NCI-H510A (cell line): Measurements from ENCODE around the gene HNRNPR.
"Not testable (repeated sequence)": the region's sequence is repeated elsewhere in the genome, so short reads cannot be mapped to it uniquely, and the experiment has no call there.

ENCODE experiments used
- DNase-seq: peaks from one replicate; lab custom pipeline; 2025; lab: John Stamatoyannopoulos, UW

HNRNPR gene

DNA sequence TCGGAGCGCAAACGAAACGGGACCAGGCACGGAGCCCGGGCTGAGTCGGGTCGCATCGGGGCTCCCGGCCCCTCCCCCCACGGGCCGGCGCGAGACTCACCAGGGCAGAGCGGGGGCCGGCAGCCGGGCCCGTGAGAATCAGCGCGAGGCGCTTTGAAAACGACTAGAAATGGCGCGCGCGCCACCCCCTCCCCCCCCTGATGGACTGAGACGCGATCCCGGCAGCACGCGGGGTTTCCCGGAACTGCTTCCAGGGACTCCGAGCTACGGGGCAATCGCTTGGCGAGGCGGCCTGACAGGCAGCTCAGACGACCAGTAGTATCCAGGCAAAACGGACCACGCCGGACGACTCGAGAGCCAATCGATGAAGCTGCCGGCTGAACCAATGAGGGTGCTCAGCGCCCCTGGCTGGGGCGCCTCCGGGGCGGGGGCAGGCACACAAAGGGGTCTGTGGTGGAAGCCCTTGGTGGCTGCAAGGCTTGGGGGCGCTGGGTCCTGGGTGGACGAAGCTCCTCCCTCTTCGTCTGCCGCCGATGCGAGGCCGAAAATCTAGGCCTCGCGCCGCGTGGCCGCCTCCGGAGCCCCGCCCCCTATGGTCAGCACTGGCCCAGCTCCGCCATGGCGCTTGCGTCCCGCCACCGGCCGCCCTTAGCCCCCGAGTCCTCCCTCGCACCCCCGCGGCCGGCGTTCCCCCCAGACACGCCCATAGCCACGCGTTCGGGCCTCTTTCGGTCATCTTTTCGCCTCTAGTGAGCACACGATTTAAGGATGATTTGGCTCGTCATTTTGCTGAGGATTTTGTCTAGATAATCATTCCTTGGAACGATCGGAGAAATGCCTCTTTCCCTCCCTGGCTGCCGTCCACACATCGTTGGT is at the start of gene HNRNPR:
Gene HNRNPR, minus strand, starts transcription at position 174 of the 876 bp plus-strand sequence. CDS start 3,276 bp downstream, outside the sequence.
- peak; percentile 100 for DNase-seq

DNA sequence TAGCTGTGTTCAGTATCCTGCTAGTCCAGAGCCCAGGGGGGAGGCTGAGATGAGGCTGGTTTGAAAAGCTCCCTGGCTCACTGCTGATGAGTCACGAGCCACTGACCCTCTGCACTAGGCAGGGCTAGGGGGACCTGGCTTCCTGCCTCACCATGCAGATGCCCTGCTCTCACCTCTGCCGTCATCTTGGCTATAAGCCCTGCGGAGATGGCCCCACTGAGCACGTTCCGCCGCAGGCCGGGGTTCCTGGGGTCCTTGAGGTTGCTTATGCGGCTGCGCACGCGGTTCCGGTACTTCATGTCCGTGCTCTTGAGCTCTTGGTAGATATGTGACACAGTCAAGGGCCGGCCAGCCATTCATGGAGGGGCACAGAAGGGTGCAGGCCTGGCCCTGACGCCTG is 49.6 kb upstream of the HNRNPR start:
- DNase-seq: no peak

- DNase-seq: no peak
Observed at GRCh38 chr1:23392125-23392855, 48.2 kb upstream of the HNRNPR start.

DNA sequence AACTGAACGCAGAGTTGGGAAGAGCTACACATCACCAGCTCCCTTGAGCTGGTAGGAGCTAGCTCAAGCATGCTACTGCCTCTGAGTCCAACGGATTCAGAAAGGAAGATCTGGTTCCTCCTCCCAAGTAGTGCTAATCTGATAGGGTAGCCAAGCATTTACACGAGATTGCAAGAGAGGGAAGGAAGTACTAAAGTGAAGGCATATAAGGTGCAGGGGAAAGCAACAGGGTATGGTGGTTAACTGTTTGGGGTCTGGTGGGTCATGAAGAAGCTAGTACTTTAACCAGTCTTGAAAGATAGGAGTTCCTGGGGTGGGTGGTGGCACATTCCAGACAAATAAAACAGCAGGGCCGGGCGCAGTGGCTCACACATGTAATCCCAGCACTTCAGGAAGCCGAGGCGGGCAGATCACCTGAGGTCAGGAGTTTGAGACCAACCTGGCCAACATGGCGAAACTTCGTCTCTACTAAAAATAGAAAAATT is 45.8 kb upstream of the HNRNPR start:
- no peak for DNase-seq

DNA sequence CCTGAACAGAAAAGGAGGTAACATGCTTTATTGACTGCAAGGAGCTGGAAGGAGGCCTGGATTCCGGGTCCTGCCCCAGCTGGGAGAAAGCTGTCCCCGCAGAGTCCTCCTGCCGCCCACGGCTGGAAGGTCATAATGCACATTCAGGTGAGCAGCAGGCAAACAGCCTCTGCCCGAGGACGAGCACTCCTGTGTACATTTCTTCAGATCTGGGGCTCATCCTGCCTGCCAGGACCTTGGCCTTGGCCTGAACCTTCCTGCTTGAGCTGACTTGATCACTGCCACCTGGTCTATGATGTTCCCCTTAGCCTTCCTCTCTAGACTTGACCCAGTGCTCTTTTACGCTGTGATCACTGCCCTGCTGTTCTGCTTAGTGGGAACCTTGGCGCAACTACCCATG is 43.4 kb upstream of the HNRNPR start:
- DNase-seq: no peak

GRCh38 chr1:23385119-23385621 is 41.1 kb upstream of the HNRNPR start:
- no peak for DNase-seq

- no peak for DNase-seq
Observed at GRCh38 chr1:23384312-23385058, 40.4 kb upstream of the HNRNPR start.

DNA sequence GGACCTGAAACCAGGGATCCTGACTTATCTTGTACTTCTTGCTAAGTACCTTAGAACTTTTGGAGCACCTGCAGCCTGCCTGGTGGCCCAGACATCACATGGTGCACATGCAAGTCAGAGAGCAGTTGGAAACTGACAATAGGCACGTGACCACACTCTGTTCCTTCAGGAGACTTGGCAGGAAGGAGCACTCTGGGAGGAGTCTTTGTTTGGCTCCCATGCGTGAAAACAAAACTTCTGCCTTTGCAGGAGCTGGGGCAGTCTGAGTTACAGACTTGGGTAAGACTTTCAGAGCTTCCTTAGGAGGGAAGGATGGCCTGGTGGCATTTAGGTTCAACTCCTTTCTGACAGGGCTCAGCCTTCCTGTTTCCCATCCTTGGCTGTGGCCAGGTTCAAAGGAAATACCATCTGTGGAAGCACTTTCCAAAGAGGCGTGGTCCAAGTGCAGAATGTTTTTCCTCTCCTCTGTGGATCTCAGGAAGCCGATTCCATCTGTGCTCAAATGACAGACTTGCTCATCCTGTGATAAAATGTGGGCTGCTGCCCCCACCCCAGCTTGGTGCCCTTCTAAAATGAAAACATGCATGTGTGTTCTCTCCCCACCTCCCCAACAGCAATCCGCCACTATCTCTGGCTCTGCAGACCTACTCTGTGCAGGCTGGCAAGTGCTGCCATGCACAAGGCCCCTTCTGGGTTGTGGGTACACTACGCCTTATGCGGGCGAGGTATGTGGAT is 39.7 kb upstream of the HNRNPR start:
- no peak for DNase-seq

DNA sequence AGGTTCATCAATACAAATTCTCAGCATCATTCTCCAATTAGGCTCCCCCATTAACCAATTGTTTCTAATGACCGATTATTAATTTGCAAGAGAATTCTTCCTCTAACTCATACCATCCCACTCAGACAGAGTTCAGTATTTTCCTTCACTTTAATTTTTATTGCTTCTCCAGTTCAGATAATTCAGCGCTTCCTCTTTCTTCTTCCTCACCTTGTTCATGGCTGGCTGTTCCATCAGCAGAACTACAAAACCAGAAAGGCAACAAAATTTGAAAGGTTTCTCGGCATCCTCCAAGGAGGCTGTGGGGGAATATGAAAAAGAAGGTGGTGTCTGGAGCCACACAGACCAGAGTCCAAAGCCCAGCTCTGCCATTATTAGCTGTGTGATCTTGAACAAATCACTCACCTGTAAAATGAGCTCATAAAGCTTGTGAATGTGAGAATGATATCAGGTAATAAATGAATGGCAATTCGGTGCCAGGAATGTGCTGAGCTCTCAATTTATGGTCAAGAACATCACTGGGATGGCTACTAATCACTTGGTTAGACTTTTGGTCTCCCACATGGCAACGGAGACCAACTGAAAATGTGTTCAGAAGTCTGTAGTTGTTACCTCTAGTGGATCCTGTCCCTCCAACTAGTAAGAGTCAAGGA is 37.3 kb upstream of the HNRNPR start:
- DNase-seq: no peak

- DNase-seq: no peak
Observed at GRCh38 chr1:23380719-23381118, 36.6 kb upstream of the HNRNPR start.

- not testable (repeated sequence) for DNase-seq
Observed at GRCh38 chr1:23380236-23380635, 36.2 kb upstream of the HNRNPR start.

DNA sequence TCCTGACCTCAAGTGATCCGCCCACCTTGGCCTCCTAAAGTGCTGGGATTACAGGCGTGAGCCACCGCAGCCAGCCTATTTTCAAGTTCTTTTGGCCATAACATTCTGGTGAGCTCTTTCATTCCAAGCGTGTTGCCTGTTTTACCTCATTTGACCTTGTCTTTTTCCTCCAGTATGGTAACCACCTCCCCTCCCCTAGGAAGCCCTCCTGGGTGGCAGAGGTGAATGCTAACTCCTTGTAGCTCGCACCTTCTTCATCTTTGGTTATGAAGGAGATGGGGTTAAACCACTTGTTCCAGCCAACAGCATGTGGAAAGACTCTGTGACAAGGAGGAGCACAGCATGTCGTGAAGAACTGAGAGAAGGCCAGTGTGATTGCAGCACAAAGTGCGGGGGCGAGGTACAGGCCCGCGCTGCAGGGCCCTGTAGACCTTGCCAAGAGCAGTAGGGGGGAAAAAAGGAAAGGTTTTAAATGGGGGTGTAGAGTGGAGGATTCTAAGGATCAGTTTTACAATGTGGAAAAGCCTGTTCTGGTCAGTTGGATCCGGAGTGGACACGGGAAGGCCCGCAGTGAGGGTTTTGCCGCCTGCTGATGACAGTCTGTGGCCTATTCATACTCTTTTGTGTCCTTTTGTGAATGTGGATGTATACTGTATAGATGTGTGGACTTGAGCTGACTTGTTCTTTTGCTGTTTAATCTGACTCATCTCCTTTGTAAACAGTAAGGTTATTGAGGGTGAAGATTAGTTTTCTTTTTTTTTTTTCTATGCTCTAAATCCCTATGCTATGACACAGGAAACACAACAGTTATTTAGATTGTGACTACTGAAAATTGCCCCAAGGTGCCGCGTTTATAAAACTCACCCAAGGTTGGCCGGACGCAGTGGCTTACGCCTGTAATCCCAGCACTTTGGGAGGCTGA is 33.1 kb upstream of the HNRNPR start:
- DNase-seq: no peak

- not testable (repeated sequence) for DNase-seq
Observed at GRCh38 chr1:23374079-23374735, 30.1 kb upstream of the HNRNPR start.

DNA sequence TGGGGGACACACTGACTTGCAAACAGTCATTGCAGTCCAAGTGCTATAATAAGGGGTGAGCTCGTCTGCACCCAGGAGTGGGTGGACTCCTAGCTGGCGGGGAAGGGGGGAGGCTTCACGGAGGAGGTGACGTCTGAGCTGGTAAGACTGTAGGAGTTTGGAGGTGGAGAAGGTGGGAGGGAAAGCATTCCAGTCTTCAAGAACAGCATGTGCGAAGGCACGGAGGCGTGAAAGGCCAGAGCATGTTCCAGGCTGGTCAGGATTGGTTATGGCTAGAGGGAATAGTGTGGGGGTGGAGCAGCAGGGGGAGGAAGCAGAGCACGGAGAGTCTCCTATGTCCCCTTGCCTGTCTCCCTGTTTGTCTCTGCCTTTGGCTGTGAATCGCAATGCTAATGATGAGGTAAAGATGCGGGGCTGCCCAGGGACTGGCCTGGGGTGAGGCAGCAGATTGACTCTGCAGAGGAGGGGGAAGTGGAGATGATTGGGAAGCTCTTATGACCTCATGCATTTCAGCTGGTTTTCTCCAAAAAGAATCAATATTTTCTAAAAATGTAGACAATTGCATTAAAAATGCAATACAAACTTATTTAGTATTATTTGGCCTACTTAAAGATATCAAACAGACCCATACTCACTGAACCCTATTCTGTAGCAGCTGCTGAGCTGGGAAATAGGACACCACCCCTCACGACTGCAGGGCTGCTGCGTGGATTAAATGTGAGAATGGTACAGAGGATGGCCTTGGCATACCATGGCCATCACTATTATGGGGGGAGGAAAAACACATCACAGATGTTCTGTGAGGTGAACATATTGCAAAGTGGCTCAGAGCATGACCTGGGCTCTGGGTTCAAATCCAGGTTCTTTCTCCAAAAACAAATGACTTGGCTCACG is 28.1 kb upstream of the HNRNPR start:
- DNase-seq: no peak

GRCh38 chr1:23370709-23371584 is 26.9 kb upstream of the HNRNPR start:
- no peak for DNase-seq

DNA sequence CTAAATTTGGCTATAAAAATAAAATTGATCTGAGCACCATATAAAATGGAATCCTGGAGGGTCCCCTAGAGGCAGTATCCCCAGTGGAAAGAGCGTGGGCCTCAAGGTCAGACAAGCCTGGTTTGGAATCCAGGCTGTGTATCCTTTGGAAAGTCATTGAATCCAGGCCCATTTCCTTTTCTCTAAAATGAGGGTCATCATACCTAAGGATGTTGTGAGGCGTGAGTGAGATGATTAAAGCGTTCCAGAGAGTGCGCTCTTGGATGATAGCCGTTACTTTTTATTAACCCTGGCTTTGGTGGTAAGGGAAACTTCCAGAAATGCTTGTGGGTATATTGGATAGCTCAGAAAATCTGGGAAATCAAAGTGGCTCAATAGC is 26.2 kb upstream of the HNRNPR start:
- no peak for DNase-seq

DNA sequence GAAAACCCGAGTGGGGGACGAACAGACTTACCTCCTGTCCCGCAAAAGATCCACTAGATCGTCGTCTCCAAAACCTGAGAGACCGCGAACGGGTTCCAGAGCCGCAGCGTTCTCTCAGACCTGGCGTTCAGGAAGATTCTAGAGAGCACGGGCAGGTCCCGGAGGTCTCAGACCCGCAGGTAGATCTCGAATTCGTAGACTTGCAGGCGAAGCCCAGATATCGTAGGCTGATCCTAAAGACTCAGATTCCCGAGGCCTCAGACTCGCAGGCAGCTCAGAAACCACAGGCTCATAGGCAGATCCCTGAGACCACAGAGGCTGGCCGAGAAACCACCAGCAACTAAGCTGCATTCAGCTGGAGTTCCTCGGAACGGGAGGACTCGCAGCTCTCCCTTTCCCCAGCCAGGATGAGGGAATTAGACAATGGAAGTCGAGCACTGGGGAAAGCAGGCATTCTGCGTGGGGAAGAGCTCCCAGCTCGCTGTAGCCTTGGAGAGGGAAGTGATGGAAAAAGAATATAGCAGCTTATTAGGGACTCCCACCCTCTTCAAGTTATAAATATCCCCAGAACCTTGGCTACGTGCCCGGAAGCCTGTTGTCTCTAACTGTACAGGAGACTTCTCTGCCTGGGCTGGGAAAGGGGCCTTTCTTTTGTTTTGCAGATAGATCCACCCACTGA is 25.4 kb upstream of the HNRNPR start, which contains the start of gene ZNF436:
Gene ZNF436, minus strand, starts transcription at position 502 of the 679 bp plus-strand sequence. CDS start 1,831 bp downstream, outside the sequence.
- DNase-seq: peak; percentile 59
